HG03066 (cell line): ENCODE data around the gene GRM3.
"Not testable (repeated sequence)": the region's sequence is repeated elsewhere in the genome, so short reads cannot be mapped to it uniquely, and the experiment has no call there.

ENCODE experiments used
- ATAC-seq: cut with Tn5 transposase; IDR thresholded peaks from one replicate; pipeline ENCODE4 v1.9.1; 2021; ENCODE audit warnings: low read depth; ENCODE audit not compliant: unreplicated experiment

The GRM3 gene

GRCh38 chr7:86643561-86644281 is at the start of gene GRM3:
Gene GRM3 (plus strand): TSS chr7:86643909. CDS start chr7:86765146, 121,237 bp downstream.
- ATAC-seq, result no peak

- no peak for ATAC-seq
These were observed 45.4 kb upstream of the GRM3 start for GRCh38 chr7:86598311-86598710.

DNA sequence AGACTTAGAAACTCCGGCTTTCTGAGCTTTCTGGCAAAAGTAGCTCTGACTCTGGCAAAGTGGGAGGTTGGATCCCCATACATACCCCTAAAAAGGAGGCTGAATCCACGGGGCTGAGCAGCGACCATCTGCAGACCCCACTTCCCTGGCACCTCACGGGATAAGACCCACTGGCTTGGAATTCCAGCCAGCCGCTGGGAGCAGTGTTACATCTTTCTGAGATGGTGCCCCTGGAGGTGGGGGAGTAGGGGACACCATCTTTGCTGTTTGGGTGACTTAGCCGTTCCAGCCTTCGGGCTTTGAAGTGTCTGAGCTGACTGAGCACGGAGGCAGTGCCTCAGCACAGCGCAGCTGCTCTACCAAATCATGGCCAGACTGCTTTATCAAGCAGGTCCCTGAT is 45.0 kb upstream of the GRM3 start:
- ATAC-seq, result no peak

DNA sequence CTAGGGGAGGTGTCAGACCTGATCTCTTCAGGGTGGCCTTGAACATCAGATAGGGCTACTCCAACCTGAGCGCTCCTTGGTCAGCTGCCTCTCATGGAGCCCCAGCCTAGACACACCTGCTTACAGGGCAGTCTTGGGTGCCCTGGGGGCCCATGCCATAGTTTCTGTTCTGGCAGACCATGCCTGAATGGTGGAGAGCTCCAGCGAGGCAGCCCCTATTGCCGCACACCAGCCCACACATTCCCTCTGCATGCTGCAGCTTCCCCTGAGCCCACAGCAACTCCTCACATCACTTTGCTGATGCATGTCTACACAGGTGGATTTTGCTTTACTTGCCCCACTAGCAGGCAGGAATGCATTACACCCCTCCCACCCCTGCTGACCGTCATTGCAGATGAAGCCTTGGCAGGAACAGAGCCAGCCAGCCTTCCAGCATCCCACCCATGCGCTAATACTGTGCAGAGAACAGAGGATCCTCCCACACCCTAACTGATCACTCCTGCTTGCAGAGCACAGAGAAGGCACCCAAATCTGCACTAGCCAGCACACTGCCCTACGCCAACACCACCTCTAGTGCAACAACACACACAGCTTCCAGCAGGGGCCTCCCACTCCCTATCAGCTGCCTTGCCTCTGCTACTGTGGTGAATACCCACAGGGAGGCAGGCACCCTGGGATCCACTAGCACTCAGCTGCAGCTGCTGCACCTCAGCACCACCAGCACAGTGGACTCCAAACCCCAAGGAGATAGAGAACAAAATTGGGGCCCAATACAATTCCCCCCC is 43.0 kb upstream of the GRM3 start:
- no peak for ATAC-seq

DNA sequence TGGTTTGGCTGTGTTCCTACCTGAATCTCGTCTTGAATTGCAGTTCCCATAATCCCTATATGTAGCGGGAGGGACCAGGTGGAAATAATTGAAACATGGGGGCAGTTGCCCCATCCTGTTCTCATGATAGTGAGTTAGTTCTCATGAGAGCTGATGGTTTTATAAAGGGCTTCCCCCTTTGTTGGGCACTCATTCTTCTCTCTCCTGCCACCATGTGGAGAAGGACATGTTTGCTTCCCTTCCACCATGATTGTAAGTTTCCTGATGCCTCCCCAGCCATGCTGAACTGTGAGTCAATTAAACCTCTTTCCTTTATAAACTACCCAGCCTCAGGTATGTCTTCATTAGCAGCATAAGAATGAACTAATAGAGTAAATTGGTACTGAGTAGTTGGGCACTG is 28.0 kb upstream of the GRM3 start:
- ATAC-seq, result not testable (repeated sequence)

DNA sequence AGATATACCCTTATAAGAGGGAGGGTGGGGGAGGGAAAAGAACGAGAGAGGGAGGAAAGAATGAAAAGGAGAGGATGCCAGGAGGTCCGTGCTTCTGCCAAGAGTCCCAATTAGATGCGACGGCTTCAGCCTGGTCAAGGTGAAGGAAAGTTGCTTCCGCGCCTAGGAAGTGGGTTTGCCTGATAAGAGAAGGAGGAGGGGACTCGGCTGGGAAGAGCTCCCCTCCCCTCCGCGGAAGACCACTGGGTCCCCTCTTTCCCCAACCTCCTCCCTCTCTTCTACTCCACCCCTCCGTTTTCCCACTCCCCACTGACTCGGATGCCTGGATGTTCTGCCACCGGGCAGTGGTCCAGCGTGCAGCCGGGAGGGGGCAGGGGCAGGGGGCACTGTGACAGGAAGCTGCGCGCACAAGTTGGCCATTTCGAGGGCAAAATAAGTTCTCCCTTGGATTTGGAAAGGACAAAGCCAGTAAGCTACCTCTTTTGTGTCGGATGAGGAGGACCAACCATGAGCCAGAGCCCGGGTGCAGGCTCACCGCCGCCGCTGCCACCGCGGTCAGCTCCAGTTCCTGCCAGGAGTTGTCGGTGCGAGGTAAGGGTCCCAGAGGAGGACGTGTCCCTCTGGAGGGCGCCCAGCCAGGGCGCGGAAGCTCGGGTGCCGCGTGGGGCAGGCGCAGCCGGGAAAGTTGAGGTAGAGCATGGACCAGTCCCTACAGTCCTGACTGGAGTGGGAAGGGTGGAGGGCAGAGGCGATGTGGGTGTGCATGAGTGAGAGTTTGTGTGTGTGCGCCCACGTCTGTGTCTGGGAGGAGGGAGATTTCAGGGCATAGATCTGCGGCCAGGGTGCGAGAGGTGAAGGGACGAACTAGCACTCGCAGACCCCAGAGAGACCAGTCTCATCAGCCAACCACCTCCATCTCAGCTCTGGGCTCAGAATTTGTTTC is 844 bp downstream of the GRM3 start:
- no peak for ATAC-seq

DNA sequence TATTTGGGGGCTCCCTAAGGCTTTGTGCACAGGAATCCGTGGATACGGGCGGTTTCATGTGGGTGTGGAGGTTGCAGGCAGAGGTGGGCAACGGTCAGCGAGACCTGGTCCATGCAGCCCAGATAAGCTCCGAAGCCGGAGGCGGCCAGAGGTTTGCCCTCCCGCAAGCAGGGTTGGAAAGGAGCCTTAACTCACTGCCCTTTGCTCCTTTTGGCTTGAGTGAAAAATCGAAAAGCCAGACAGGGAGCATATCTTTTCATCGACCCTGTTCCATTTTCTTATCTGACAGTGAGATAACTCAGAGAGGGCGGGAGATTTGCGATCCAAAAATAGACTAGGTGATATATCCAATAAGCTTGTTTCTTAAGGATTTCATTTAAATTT is 1.5 kb downstream of the GRM3 start:
- no peak for ATAC-seq

- ATAC-seq, result no peak
These were observed 2.1 kb downstream of the GRM3 start for GRCh38 chr7:86645676-86646276.

GRCh38 chr7:86647385-86648094 is 3.8 kb downstream of the GRM3 start:
- ATAC-seq, result no peak

GRCh38 chr7:86648169-86648568 is 4.5 kb downstream of the GRM3 start:
- ATAC-seq, result no peak

DNA sequence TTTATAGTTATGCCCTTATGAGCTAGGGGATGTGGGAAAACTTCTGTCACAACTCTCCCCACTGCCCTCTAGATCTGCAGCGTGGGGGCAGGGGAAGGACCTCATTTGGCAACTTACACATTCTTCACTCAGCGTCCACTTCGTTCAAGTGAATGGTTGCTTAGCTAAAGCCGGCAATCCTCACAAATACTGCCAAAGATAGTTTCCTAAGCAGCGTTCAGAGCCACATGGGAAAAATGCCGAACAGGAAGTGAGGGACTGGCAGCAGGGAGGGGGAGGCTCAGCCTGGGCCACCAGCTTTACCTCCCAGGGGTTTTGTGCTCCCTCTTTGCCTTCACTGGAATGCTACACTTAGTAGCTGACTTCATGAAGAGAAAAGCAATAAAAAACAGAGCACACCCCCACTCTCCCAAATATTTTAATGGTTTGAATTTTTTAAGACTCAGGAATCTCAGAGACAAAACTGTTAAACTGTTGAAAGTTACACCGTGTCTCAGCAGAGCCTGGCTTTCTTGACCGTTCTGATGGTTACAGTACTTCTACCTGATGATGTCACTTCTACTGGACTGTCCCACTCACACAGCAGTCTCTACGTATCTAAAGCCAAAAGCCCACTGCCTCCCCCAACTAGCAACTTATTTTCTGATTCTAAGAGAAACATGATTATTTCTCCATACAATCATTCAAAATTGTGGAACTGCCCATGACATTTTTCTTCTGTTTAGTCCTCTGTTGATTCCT is 10.4 kb downstream of the GRM3 start:
- ATAC-seq, result no peak

DNA sequence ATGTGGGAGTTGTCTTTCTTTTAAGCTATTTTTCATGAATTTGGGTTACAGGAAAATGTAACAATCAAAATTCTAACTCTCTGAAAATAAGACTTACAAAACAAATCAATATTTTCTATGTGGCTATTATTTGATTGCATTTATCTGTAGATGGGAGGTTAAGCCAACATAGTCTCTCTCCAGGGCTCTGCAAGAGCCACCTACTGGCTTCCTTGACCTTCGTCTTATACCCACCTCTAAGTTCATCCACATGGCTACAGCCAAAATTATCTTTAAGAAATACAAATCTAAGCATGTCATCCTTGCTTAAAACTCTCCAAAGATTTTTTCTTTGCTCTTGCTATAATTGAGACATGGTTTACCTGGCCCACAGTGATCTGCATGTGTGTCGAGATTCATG is 14.2 kb downstream of the GRM3 start:
- no peak for ATAC-seq

GRCh38 chr7:86660950-86661462 is 17.3 kb downstream of the GRM3 start:
- no peak for ATAC-seq

GRCh38 chr7:86664486-86664885 is 20.8 kb downstream of the GRM3 start:
- no peak for ATAC-seq

GRCh38 chr7:86664991-86665390 is 21.3 kb downstream of the GRM3 start:
- no peak for ATAC-seq

GRCh38 chr7:86665669-86666068 is 22.0 kb downstream of the GRM3 start:
- ATAC-seq, result no peak

GRCh38 chr7:86667732-86668131 is 24.0 kb downstream of the GRM3 start:
- ATAC-seq, result no peak

DNA sequence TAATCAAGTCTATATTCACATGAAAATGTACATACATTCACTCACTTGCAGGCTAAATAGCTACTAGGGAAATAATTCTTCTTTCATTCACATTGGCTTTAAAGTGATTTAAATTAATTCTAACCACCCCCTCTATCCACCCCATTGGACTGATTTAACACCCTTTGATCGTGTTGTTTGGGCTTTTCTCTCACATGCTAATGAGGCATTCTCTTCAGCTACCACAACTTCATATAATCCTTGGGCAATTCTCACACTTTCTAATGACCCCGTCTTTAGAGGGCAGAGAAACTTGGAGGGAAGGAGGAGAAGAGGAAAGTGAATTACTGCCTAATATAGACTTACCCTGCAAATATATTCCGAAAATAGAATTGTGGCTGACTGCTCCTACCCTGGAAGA is 24.6 kb downstream of the GRM3 start:
- ATAC-seq, result no peak

- no peak for ATAC-seq
These were observed 44.1 kb downstream of the GRM3 start for GRCh38 chr7:86687831-86688230.
